ENCODE data around the gene PTH1R. TPM values are rescaled to one million over a fixed set of nuclear protein-coding genes. Genes with fewer than 3 reads are reported as not detected.

PTH1R gene
- total RNA-seq, 1 donor from 2014 or later, result not detected

- peaks cover 13% of the 10 kb centered on the region for H3K27me3 Mint-ChIP-seq (ENCODE audit: insufficient read depth, low read depth)
- H3K36me3 Mint-ChIP-seq, result peaks cover 24% of the 10 kb centered on the region
- Histone ChIP-seq H3K9me3 (ENCODE audit: low read depth) (no peaks in the 10 kb centered on the region), H3K4me2 (no peak overlapping the region), H3K27ac (no peak overlapping the region), H2AFZ (replicated peaks) (no peak overlapping the region), H3K9ac (no peak overlapping the region), H3K4me1 (peaks cover 5% of the 10 kb centered on the region), H3K36me3 (no peaks in the 10 kb centered on the region), H3K79me2 (ENCODE audit: low read depth) (peaks cover 98% of the 10 kb centered on the region), H3K4me3 (no peak overlapping the region), H3K27me3 (no peaks in the 10 kb centered on the region), H3F3A (ENCODE audit: low read depth) (no peaks in the 10 kb centered on the region), H4K20me1 (ENCODE audit: low read depth) (peaks cover 97% of the 10 kb centered on the region)
- H3K4me3 Mint-ChIP-seq, result no peak overlapping the region
- peaks cover 19% of the 10 kb centered on the region for H3K4me1 Mint-ChIP-seq
- H3K9me3 Mint-ChIP-seq, result no peaks in the 10 kb centered on the region
- TF ChIP-seq EZH2 (IDR thresholded peaks at IDR 0.05) (no peak), EZH2phosphoT487 (IDR thresholded peaks at IDR 0.05) (no peak), CTCF (IDR thresholded peaks at IDR 0.05) (no peak)
- no peak overlapping the region for H3K27ac Mint-ChIP-seq
- DNase-seq (ENCODE audit: low spot score), result no peak
Measured at GRCh38 chr3:46946856-46947545, 69.5 kb downstream of the PTH1R start.

- no peak for DNase-seq (ENCODE audit: low spot score)
- Mint-ChIP-seq H3K4me1 (peaks cover 17% of the 10 kb centered on the region), H3K27ac (peak overlapping the region; percentile 14), H3K27me3 (ENCODE audit: insufficient read depth, low read depth) (peaks cover 16% of the 10 kb centered on the region), H3K9me3 (no peaks in the 10 kb centered on the region), H3K36me3 (peaks cover 24% of the 10 kb centered on the region), H3K4me3 (no peak overlapping the region)
- no peak overlapping the region for H3K4me3 ChIP-seq
- peaks cover 5% of the 10 kb centered on the region for H3K4me1 ChIP-seq
- H3K27ac ChIP-seq, result no peak overlapping the region
- no peak overlapping the region for H3K9ac ChIP-seq
- H3K27me3 ChIP-seq, result no peaks in the 10 kb centered on the region
- H3F3A ChIP-seq (ENCODE audit: low read depth), result no peaks in the 10 kb centered on the region
- H3K36me3 ChIP-seq, result no peaks in the 10 kb centered on the region
- no peak overlapping the region for H2AFZ ChIP-seq (replicated peaks)
- H3K9me3 ChIP-seq (ENCODE audit: low read depth), result no peaks in the 10 kb centered on the region
- TF ChIP-seq CTCF (IDR thresholded peaks at IDR 0.05) (no peak), EZH2 (IDR thresholded peaks at IDR 0.05) (no peak), EZH2phosphoT487 (IDR thresholded peaks at IDR 0.05) (no peak)
- H3K4me2 ChIP-seq, result no peak overlapping the region
- H4K20me1 ChIP-seq (ENCODE audit: low read depth), result peaks cover 97% of the 10 kb centered on the region
- H3K79me2 ChIP-seq (ENCODE audit: low read depth), result peaks cover 98% of the 10 kb centered on the region
Measured at GRCh38 chr3:46947546-46947901, 70.0 kb downstream of the PTH1R start.

- Histone ChIP-seq H3K27me3 (no peaks in the 10 kb centered on the region), H3K4me3 (no peak overlapping the region), H2AFZ (replicated peaks) (no peak overlapping the region), H3K79me2 (ENCODE audit: low read depth) (peaks cover 98% of the 10 kb centered on the region), H3F3A (ENCODE audit: low read depth) (no peaks in the 10 kb centered on the region), H3K9me3 (ENCODE audit: low read depth) (no peaks in the 10 kb centered on the region), H4K20me1 (ENCODE audit: low read depth) (peaks cover 97% of the 10 kb centered on the region), H3K36me3 (no peaks in the 10 kb centered on the region), H3K4me1 (peaks cover 5% of the 10 kb centered on the region), H3K4me2 (no peak overlapping the region), H3K9ac (no peak overlapping the region), H3K27ac (no peak overlapping the region)
- peaks cover 16% of the 10 kb centered on the region for H3K27me3 Mint-ChIP-seq (ENCODE audit: insufficient read depth, low read depth)
- H3K36me3 Mint-ChIP-seq, result peaks cover 24% of the 10 kb centered on the region
- H3K27ac Mint-ChIP-seq, result peak overlapping the region; percentile 14
- no peak overlapping the region for H3K4me3 Mint-ChIP-seq
- peaks cover 16% of the 10 kb centered on the region for H3K4me1 Mint-ChIP-seq
- DNase-seq (ENCODE audit: low spot score), result no peak
- no peaks in the 10 kb centered on the region for H3K9me3 Mint-ChIP-seq
- no peak for TF ChIP-seq EZH2phosphoT487 (IDR thresholded peaks at IDR 0.05)
- TF ChIP-seq EZH2 (IDR thresholded peaks at IDR 0.05), result no peak
- TF ChIP-seq CTCF (IDR thresholded peaks at IDR 0.05), result no peak
Measured at GRCh38 chr3:46947981-46948791, 70.7 kb downstream of the PTH1R start.

Measured in neural progenitor cell (in vitro differentiated cells).